Right lobe of liver (tissue), 4 donors: Measurements from ENCODE around the gene WDPCP.

ENCODE experiments used
- CTCF ChIP-seq, 4 donors: fragments of 200-600 bp in 3 of 4; fragments of 450-650 bp in 1 of 4; IDR thresholded peaks; one replicate each; pipeline versions ENCODE4 v1.5.1 to v1.8.0; 2016 to 2022; ENCODE audit warnings: antibody characterized with exemption in 4 of 4, mild to moderate bottlenecking in 2 of 4
- POLR2A ChIP-seq: fragments of 450-650 bp; IDR thresholded peaks from one replicate; pipeline ENCODE4 v1.6.1; 2017; ENCODE audit warnings: antibody characterized with exemption, mild to moderate bottlenecking
- donor health status: DM: no; HTN: no; CAD: no.
- donor health status: DM: no; HTN: no; CAD: no.
- donor health status: DM: no; HTN: yes; CAD: no.

- TF ChIP-seq POLR2A = no peak
- TF ChIP-seq CTCF (IDR thresholded peaks at IDR 0.05) = no peak
These were observed 67.5 kb downstream of the WDPCP start for GRCh38 chr2:63520793-63521192.
